Mesenchymal stem cell (in vitro differentiated cells and primary cell): ENCODE measurements around the gene PLEKHM2.

Source experiments
- DNase-seq: peaks from one replicate; pipeline ENCODE4 v3.0.0-alpha.2; 2013
- H2AFZ ChIP-seq: one replicate; pipeline ENCODE4 v1.6.1; 2013; ENCODE audit warnings: low read depth, mild to moderate bottlenecking, control low read depth, inconsistent platforms, low read length, moderate library complexity
- H2AK5ac ChIP-seq: 2 replicates; pipeline ENCODE4 v1.6.1; 2013; ENCODE audit warnings: low read length, moderate library complexity, mild to moderate bottlenecking, inconsistent platforms; ENCODE audit not compliant: severe bottlenecking
- H2BK120ac ChIP-seq: one replicate; pipeline ENCODE4 v1.6.1; 2013; ENCODE audit warnings: low read depth, mild to moderate bottlenecking, inconsistent platforms, low read length, moderate library complexity
- H2BK12ac ChIP-seq, 2 experiments: one replicate each; pipeline ENCODE4 v1.6.1; 2013; ENCODE audit warnings: inconsistent platforms in 2 of 2, low read length in 2 of 2, mild to moderate bottlenecking in 2 of 2, moderate library complexity in 2 of 2, control low read depth in 1 of 2
- H2BK15ac ChIP-seq: one replicate; pipeline ENCODE4 v1.6.1; 2013; ENCODE audit warnings: mild to moderate bottlenecking, low read depth, inconsistent platforms; ENCODE audit not compliant: poor library complexity, severe bottlenecking
- H2BK5ac ChIP-seq: 2 replicates; pipeline ENCODE4 v1.6.1; 2013; ENCODE audit warnings: low read depth, mild to moderate bottlenecking, low read length, control low read depth, inconsistent platforms; ENCODE audit not compliant: poor library complexity, severe bottlenecking
- H3K14ac ChIP-seq, 2 experiments: one replicate each; pipeline ENCODE4 v1.6.1; 2013; ENCODE audit warnings: inconsistent platforms in 2 of 2, low read length in 2 of 2, control low read depth in 1 of 2, mild to moderate bottlenecking in 1 of 2, moderate library complexity in 1 of 2
- H3K18ac ChIP-seq, 2 experiments: one replicate each; pipeline ENCODE4 v1.6.1; 2013; ENCODE audit warnings: inconsistent platforms in 2 of 2, low read length in 2 of 2, control low read depth in 1 of 2, low read depth in 1 of 2, mild to moderate bottlenecking in 1 of 2
- H3K23ac ChIP-seq, 2 experiments: one replicate each; pipeline ENCODE4 v1.6.1; 2013; ENCODE audit warnings: inconsistent platforms in 2 of 2, low read length in 2 of 2, mild to moderate bottlenecking in 2 of 2, moderate library complexity in 2 of 2, control low read depth in 1 of 2
- H3K27ac ChIP-seq: 2 replicates; pipeline ENCODE4 v1.5.1; 2013; ENCODE audit warnings: mild to moderate bottlenecking, moderate library complexity, low read length, control low read depth, inconsistent platforms; ENCODE audit not compliant: poor library complexity, severe bottlenecking
- H3K27me3 ChIP-seq, 2 experiments: 2 replicates each; pipeline versions ENCODE4 v1.6.1 to v1.7.0; 2013; ENCODE audit warnings: low read length in 2 of 2, mild to moderate bottlenecking in 2 of 2, moderate library complexity in 2 of 2, control low read depth in 1 of 2, inconsistent platforms in 1 of 2; ENCODE audit not compliant: control insufficient read depth in 1 of 2, insufficient read depth in 1 of 2
- H3K36me3 ChIP-seq, 2 experiments: 2 replicates each; pipeline versions ENCODE4 v1.6.1 to v1.7.0; 2013; ENCODE audit warnings: low read length in 2 of 2, control low read depth in 1 of 2, inconsistent platforms in 1 of 2, low read depth in 1 of 2, mild to moderate bottlenecking in 1 of 2; ENCODE audit not compliant: insufficient read depth in 2 of 2, control insufficient read depth in 1 of 2
- H3K4ac ChIP-seq, 2 experiments: one replicate each; pipeline ENCODE4 v1.6.1; 2013; ENCODE audit warnings: inconsistent platforms in 2 of 2, low read length in 2 of 2, mild to moderate bottlenecking in 2 of 2, moderate library complexity in 2 of 2, control low read depth in 1 of 2, low read depth in 1 of 2
- H3K4me1 ChIP-seq: 2 replicates; pipeline ENCODE4 v1.6.1; 2013; ENCODE audit warnings: low read depth, low read length, control low read depth; ENCODE audit not compliant: control insufficient read depth, insufficient read depth
- H3K4me2 ChIP-seq: 2 replicates; pipeline ENCODE4 v1.6.1; 2013; ENCODE audit warnings: low read length, mild to moderate bottlenecking, inconsistent platforms; ENCODE audit not compliant: poor library complexity, severe bottlenecking
- H3K4me3 ChIP-seq, 2 experiments: 2 replicates each; pipeline versions ENCODE4 v1.5.1 to v1.7.0; 2013; ENCODE audit warnings: low read length in 2 of 2, mild to moderate bottlenecking in 2 of 2, control low read depth in 1 of 2, low read depth in 1 of 2; ENCODE audit not compliant: insufficient read depth in 1 of 2
- H3K79me1 ChIP-seq: replicated peaks from 2 replicates; pipeline ENCODE4 v1.6.1; 2013; ENCODE audit warnings: mild to moderate bottlenecking, control low read depth, low read length, inconsistent platforms; ENCODE audit not compliant: poor library complexity, severe bottlenecking
- H3K9ac ChIP-seq: 2 replicates; pipeline ENCODE4 v1.7.0; 2013; ENCODE audit warnings: mild to moderate bottlenecking, low read length, moderate library complexity
- H3K9me3 ChIP-seq: 2 replicates; pipeline ENCODE4 v1.7.0; 2013; ENCODE audit warnings: mild to moderate bottlenecking, low read length; ENCODE audit not compliant: control insufficient read depth
- H4K8ac ChIP-seq: one replicate; pipeline ENCODE4 v1.6.1; 2013; ENCODE audit warnings: inconsistent platforms, mild to moderate bottlenecking, low read length, moderate library complexity
- H4K91ac ChIP-seq: one replicate; pipeline ENCODE4 v1.6.1; 2013; ENCODE audit warnings: mild to moderate bottlenecking, low read length, inconsistent platforms
- WGBS: methylation state at CpG from one replicate; pipeline ENCODE4 v1.1.7; 2013; ENCODE audit warnings: mixed read lengths; 5-methylcytosine and 5-hydroxymethylcytosine counted together

PLEKHM2 gene

GRCh38 chr1:15732686-15733081 lies 48.6 kb downstream of the PLEKHM2 start:
- WGBS, result 97% methylated on average over 7 of the region's 7 CpGs

GRCh38 chr1:15733218-15733725 lies 49.2 kb downstream of the PLEKHM2 start:
- Histone ChIP-seq H3K4me1 (peaks cover 6% of the 10 kb centered on the region), H3K4ac (no peak overlapping the region), H2BK15ac (no peak overlapping the region), H2BK5ac (no peak overlapping the region), H3K4me3 (no peak overlapping the region), H2AFZ (no peak overlapping the region), H3K27ac (no peak overlapping the region), H3K79me1 (no peaks in the 10 kb centered on the region), H3K9ac (no peak overlapping the region), H4K8ac (no peak overlapping the region), H3K18ac (no peak overlapping the region), H2BK120ac (no peak overlapping the region), H2AK5ac (no peak overlapping the region), H3K36me3 (peaks cover 70 to 87% of the 10 kb centered on the region in 2 experiments), H3K4me2 (no peak overlapping the region), H4K91ac (no peak overlapping the region), H3K14ac (no peak overlapping the region), H3K9me3 (no peaks in the 10 kb centered on the region), H3K27me3 (no peaks in the 10 kb centered on the region), H2BK12ac (no peak overlapping the region), H3K23ac (no peak overlapping the region)
- 92% methylated on average over 11 of the region's 11 CpGs for WGBS
- DNase-seq, result no peak

More at GRCh38 chr1:15732686-15733081, 48.6 kb downstream of the PLEKHM2 start:
- H2BK5ac ChIP-seq, result no peak overlapping the region
- H3K36me3 ChIP-seq, result peaks cover 76 to 93% of the 10 kb centered on the region in 2 experiments
- no peak overlapping the region for H3K4ac ChIP-seq
- no peak overlapping the region for H3K4me2 ChIP-seq
- H3K4me1 ChIP-seq, result peaks cover 5% of the 10 kb centered on the region
- no peaks in the 10 kb centered on the region for H3K9me3 ChIP-seq
- no peak overlapping the region for H2BK120ac ChIP-seq
- H4K91ac ChIP-seq, result no peak overlapping the region
- no peak overlapping the region for H3K14ac ChIP-seq
- no peak overlapping the region for H3K9ac ChIP-seq
- H3K4me3 ChIP-seq, result no peak overlapping the region
- no peak overlapping the region for H3K27ac ChIP-seq
- no peak for DNase-seq
- no peak overlapping the region for H3K18ac ChIP-seq
- H4K8ac ChIP-seq, result no peak overlapping the region
- no peak overlapping the region for H2AFZ ChIP-seq
- no peak overlapping the region for H2BK15ac ChIP-seq
- no peak overlapping the region for H3K23ac ChIP-seq
- H3K27me3 ChIP-seq, result no peaks in the 10 kb centered on the region
- H2AK5ac ChIP-seq, result no peak overlapping the region
- no peaks in the 10 kb centered on the region for H3K79me1 ChIP-seq
- H2BK12ac ChIP-seq, result no peak overlapping the region

- H3K4ac ChIP-seq, result no peak overlapping the region
- peaks cover 9% of the 10 kb centered on the region for H3K4me1 ChIP-seq
- H4K8ac ChIP-seq, result no peak overlapping the region
- no peaks in the 10 kb centered on the region for H3K79me1 ChIP-seq
- no peak for DNase-seq
- no peak overlapping the region for H3K9ac ChIP-seq
- 97% methylated on average over 27 of the region's 27 CpGs for WGBS
- H2BK120ac ChIP-seq, result no peak overlapping the region
- no peak overlapping the region for H3K23ac ChIP-seq
- H3K27me3 ChIP-seq, result no peaks in the 10 kb centered on the region
- H3K4me3 ChIP-seq, result no peak overlapping the region
- H3K27ac ChIP-seq, result no peak overlapping the region
- H4K91ac ChIP-seq, result no peak overlapping the region
- H2BK15ac ChIP-seq, result no peak overlapping the region
- H3K36me3 ChIP-seq, result peaks cover 65 to 82% of the 10 kb centered on the region in 2 experiments
- no peak overlapping the region for H2AK5ac ChIP-seq
- no peak overlapping the region for H3K18ac ChIP-seq
- H3K14ac ChIP-seq, result no peak overlapping the region
- H2AFZ ChIP-seq, result no peak overlapping the region
- no peak overlapping the region for H2BK5ac ChIP-seq
- H2BK12ac ChIP-seq, result no peak overlapping the region
- no peaks in the 10 kb centered on the region for H3K9me3 ChIP-seq
- no peak overlapping the region for H3K4me2 ChIP-seq
Observed at GRCh38 chr1:15733726-15734226, 49.7 kb downstream of the PLEKHM2 start.

- Histone ChIP-seq H3K14ac (no peak overlapping the region), H3K9ac (no peak overlapping the region), H3K23ac (no peak overlapping the region), H3K4me2 (no peak overlapping the region), H3K79me1 (no peaks in the 10 kb centered on the region), H3K27me3 (no peaks in the 10 kb centered on the region), H4K91ac (no peak overlapping the region), H2BK12ac (no peak overlapping the region), H2AK5ac (no peak overlapping the region), H4K8ac (no peak overlapping the region), H2BK120ac (no peak overlapping the region), H3K36me3 (peaks cover 60 to 76% of the 10 kb centered on the region in 2 experiments), H3K9me3 (no peaks in the 10 kb centered on the region), H3K4me3 (no peak overlapping the region), H2BK15ac (no peak overlapping the region), H3K27ac (no peak overlapping the region), H3K4ac (no peak overlapping the region), H2AFZ (no peak overlapping the region), H3K4me1 (peaks cover 9% of the 10 kb centered on the region), H2BK5ac (no peak overlapping the region), H3K18ac (no peak overlapping the region)
- WGBS, result 97% methylated on average over 13 of the region's 13 CpGs
- DNase-seq, result no peak
Observed at GRCh38 chr1:15734296-15734695, 50.2 kb downstream of the PLEKHM2 start.
